NCI-H2196 treated with DMSO at 0.1 percent for 48 hours (cell line): ENCODE data around the gene TRIP12.
"Not testable (repeated sequence)": the region's sequence is repeated elsewhere in the genome, so short reads cannot be mapped to it uniquely, and the experiment has no call there.

Experiments
- DNase-seq: peaks from one replicate; lab custom pipeline; 2025; ENCODE audit not compliant: unreplicated experiment; lab: John Stamatoyannopoulos, UW

The TRIP12 gene

DNA sequence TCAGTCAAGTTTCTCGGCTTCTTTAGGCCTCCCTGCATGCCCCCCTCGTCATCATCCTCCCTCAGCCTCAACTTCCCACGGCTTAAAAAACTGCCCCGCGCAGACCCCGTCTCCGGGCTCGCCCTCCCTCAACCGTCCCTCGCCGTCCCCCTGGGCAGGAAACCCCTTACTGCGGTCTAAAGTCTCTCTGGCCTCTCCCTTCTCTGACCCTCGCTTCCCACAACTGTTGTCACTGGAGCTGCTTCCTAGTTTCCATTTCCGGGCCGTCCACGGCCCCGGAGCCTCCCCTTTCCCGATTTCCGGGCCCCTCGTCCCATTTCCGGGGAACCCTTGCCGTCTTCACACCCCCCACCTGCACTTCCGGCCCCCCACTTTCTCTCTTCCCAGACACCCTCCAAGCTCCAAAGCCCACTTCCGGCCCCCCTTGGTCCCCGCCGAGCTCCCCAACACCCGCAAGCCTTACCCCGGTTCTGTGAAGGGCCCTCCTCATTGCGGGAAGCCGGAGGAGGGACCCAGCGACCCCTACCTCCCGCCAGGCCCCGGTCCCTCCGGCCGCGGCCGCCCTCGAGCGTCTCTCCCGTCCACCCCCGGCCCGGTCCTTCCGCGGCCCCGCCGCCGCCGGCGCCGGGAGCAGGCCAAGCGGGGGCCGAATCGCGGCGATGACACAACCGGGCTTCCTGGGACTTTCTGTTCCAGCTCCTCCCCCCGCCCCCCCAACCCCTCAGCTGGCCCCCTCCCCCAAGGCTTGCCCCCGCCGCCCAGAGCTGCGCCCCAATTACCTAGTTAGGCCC, 513 bp downstream of the TRIP12 start:
- peak; percentile 21 for DNase-seq

DNA sequence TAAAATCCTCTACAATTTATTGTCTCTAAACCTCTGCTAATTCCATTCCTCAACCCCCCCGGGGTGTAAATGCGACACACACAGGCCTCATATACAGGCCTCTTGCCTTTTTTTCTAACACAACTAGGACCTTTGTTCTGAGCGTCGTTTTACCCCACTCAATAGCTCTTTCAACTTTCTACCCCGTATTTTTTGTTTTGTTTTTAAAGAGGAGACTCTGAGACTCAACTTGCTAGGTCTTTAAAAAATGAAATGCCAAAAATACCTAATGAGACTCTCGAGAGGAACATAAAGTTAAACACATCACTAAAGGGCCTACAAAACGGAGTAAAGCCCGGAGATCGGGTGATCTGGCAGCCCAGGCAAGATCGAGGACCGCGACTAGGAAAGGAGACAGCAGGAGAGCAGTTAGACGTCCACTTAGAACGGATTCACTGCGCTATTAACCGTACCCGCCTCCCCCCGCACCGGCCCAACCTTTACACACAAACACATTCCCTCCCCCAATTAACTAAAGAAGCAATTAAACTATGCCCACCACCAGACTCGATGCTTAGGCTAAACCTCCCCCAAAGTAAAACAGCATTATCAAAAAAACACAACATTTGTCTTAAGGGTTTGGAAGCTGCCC, 1.7 kb downstream of the TRIP12 start:
- no peak for DNase-seq

GRCh38 chr2:229917793-229918192, 4.0 kb downstream of the TRIP12 start:
- no peak for DNase-seq

DNA sequence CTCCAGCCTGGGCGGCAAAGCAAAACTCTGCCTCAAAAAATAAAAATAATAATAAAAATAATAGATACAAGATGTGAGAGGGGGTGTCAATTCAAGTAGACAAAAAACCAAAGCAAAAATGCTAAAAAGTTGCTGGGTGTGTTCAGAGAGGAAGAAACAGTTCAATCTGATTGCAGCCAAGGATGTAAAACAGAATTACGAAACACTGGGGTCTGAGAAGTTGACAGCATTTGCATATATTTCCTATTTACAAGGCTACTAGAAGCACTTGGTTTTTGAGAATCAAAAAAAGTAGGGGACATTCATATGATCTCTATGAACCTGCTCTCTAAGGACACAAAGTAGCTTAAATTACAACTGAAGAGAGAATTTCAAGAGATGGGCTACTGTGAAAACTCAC, 7.6 kb downstream of the TRIP12 start:
- no peak for DNase-seq

- DNase-seq = peak; percentile 26
Measured at GRCh38 chr2:229910832-229911412, 10.9 kb downstream of the TRIP12 start.

DNA sequence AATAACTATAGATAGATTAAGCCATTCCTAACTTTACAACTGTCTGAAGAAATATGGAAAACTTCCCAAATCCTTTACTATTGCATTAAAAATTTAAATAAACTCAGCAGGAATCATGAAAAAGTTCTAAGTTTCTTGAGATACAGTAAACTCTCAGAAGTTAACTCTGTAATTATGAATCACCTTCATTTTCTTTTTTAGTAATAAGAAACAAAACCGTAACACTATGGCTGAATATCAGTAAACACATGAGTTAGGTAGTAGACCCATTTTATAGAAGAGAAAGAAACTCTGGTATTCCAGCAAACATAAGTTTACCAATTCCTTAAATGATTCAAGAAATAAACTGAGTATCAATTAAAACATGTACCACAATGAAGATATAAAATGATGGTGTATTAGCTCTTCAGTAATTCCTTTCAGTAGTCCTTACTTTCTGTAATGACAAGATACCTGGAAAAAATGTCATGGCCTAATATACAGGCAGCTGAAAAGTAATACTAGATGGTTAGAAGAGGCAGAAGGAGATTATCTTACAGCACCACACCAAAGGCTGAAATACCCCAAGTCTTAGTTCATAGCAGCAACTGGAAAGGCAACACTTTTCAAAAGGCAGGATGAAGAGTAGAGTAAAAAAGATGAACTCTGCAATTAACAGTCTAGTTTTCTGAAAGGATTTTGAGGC, 11.5 kb downstream of the TRIP12 start:
- DNase-seq = no peak

DNA sequence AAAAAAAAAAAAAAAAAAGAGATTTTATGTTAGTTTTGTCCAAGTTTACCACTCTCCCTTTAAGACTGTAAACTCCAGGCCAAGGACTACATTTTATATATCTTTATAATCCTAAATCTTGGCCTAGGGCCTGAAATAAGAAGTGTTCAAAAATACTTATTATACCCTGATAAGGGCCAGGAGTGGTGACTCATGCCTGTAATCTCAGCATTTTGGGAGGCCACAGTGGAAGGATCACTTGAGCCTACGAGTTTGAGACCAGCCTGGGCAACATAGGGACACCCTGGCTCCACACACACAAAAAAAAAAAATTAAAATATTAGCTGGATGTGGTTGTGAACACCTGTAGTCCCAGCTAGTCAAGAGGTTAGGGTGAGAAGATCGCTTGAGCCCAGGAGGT, 12.7 kb downstream of the TRIP12 start:
- no peak for DNase-seq

GRCh38 chr2:229905601-229906000, 16.2 kb downstream of the TRIP12 start:
- DNase-seq = no peak

GRCh38 chr2:229903037-229903436, 18.8 kb downstream of the TRIP12 start:
- DNase-seq = no peak

DNA sequence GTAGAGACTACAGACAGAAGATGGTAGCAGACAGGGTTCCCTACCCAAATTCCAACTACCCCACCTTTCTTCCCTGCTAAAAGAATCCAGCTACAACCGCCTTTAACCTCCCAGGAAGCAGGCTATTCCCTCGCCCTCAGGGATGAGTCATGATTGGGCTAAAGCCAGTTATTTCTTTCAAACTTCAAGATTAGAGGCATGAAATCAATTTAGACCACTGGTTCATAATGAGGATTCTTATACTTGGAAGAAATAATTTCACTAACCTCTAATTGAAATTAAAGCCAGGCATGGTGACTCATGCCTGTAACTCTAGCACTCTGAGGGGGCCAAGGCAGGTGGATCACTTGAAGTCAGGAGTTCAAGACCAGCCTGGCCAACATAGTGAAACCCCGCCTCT, 20.0 kb downstream of the TRIP12 start:
- no peak for DNase-seq

DNA sequence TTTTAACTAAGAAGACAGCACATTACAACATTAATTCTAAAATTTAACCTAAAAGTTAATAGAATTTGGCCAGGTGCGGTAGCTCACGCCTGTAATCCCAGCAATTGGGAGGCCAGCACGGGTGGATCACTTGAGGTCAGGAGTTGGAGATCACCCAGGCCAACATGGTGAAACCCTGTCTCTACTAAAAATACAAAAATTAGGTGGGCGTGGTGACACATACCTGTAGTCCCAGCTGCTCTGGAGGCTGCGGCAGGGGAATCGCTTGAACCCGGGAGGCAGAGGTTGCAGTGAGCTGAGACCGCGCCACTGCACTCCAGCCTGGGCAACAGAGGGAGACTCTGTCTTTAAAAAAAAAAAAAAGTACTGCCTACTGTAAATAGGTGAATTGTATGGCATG, 21.3 kb downstream of the TRIP12 start:
- not testable (repeated sequence) for DNase-seq

- DNase-seq = no peak
Measured at GRCh38 chr2:229900012-229900411, 21.8 kb downstream of the TRIP12 start.

DNA sequence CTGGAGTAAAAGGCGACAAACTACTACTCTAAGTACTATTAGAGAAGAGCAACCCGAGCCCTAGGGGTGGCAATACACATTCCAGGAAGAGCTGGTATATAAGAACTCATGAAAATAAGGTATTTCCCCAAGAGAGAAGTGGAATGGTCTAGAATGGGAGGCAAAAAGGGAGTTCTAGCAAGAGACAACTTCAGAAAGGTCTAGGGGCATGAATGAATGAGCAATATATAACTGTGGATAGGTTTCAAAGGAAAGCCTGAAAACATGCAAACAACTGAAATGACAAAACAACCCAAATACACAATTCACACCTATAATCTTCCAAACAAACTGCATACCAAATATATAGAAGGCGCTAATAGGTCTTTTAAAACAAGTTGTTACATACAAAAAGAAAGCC, 22.2 kb downstream of the TRIP12 start:
- no peak for DNase-seq

DNA sequence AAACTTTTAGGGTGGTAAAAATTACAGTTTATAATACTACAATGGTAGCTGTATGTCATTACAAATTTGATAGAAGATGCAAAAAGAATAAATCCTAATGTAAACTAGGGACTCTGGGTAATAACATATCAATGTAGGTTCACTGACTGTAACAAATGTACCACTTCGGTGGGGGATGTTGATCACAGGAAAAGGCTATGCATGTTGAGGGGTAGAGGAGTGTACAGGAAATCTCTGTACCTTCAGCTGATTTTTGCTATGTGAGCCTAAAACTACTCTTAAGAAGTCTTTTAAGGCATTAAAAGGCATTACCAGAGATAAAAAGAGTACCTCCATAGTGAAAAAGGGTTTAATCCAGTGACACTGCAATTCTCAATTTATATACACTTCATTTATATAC, 25.0 kb downstream of the TRIP12 start:
- DNase-seq = no peak

DNA sequence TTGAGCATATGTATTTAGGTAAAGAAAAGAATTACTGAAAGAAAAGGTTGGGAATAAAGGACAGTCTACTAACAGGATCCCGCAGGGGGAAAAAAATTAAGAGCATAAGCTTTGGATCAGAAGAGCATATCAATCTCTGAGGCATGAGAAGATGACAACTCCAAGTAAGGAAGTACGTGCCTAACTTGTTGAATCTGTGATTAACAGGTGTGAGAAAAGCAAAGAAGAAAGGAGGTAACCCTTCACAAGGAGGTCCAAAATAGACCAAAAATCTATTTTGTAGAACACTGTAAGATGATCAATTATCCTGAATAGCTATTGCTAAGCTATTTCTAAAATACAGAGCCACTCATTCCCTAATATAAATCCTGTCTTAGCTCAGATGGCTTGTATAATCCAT, 32.8 kb downstream of the TRIP12 start:
- no peak for DNase-seq

- DNase-seq = no peak
Measured at GRCh38 chr2:229888031-229888430, 33.8 kb downstream of the TRIP12 start.

- no peak for DNase-seq
Measured at GRCh38 chr2:229887441-229887840, 34.4 kb downstream of the TRIP12 start.

DNA sequence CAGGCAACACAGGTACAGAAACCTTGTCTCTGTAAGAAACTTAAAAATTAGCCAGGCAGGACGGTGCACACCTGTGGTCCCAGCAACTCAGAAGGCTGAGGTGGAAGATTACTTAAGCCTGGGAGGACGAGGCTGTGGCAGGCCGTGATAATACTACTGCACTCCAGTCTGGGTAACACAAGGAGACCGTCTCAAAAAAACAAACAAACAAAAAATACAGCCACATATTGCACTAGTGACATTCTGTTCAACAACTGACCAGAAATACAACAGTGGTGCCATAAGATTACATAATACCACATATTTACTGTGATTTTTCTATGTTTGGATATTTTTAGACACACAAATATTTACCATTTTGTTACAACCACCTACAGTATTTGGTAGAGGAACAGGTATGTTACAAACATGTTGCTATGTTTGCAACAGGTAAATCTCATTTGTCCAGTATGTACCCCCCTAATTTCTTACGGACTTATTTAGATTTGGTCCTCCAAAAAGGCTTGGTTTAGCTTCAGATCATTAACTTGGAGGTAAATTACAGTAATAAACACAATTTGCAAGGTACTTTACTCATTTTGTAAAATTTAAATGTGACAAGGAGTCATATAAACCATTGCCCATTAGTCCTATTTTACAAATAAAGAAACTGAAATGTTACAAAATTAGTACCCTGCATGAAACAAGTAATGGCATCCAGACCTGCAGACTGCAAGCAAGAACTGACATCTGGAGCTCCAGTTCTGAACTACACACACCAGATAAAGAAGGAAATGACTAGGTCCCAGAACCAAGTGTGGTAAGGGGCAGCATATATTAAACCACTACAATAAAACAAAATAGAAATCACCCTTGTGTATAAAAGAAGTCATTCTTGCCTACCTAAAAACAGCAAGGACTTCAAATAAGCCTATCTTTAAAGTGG, 36.8 kb downstream of the TRIP12 start:
- no peak for DNase-seq

GRCh38 chr2:229882583-229882982, 39.2 kb downstream of the TRIP12 start:
- DNase-seq = no peak

GRCh38 chr2:229880892-229881586, 40.8 kb downstream of the TRIP12 start:
- DNase-seq = no peak
